CD4-positive, alpha-beta T cell treated with Interleukin-4 for 4 hours (primary cell): ENCODE results near the gene KISS1R.

ENCODE experiments used
- DNase-seq: peaks from one replicate; pipeline ENCODE4 v3.0.0-alpha.2; 2020

Gene KISS1R

DNA sequence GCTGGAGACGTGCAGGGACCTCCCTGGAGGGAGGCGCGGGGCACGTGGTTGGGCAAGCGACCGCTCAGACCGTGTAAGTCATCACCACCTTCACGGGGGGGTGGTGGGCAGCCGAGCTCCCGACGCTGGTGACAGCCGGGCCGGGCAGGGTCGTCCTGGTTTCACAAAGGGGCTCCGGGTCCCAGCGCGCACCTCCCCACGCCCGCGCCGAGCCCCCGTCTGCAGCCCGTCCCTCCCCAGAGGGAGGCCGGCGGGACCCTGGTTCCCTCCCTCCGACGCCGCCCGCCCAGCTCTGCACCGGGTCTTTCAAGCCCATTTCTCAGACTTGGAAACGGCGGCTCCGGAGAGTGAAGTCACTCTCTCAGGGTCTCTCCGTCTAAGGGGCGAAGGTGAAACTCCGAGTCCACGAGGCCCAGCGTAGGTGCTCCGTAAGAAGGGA lies 8.0 kb downstream of the KISS1R start:
- DNase-seq = peak; percentile 70

DNA sequence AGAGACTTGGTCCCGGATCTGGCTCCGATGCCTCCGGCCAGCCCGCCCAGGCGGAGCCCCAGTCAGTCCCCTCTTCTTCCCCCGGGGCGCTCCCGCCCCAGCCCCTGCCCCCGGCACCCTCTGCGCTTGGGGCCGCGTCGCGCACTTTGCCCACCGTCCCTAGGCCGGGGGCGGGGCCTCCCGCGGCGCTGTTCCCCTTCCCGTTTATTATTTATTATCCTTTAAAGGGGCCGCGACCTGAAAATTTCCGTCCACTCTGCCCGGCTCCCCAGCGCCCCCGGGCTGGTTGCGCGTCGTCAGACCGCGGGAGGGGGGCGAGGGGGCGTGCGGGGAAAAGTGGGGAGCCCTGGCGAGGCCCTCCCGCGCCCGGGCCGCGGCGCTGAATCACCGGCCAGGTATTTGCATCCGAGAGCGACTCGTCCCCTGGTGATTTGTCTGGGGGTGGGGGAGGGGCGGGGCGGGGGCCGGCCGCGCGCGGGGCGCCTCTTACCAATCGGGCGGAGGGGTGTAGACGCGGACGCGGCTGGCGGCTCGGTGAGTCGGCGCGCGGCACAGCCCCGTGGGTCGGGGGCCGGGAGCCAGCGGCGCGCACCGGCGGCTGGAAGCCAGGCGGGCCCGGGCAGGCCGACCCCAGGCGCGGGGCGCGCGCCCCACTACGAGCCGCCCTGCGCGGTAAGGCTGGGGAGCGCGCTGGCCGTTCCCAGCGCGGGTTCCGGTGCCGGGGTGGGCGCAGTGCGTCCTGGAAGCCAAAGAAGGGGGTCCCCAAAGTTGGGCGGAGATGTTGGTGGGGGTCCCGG lies 8.6 kb downstream of the KISS1R start, which contains the start of gene ARID3A:
Gene ARID3A (plus strand): TSS at position 510 of the 797 bp plus-strand sequence. CDS start 3,494 bp downstream, outside the sequence.
- DNase-seq = peak; percentile 69

DNA sequence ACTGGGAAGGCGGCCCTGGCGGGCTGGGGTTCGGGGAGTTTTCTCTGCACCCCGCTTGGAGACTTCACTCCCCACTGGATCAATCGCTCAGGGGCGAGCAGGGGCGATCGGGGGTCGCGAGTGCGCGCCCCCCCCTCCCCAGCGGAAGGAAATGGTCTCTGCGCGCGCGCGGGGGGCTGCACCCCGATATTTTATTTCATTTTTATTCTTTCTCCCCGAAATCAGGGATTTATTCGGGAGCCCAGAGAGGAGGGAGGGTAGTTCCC lies 9.1 kb downstream of the KISS1R start:
- DNase-seq = no peak

- peak; percentile 28 for DNase-seq
Measured at GRCh38 chr19:926589-927350, 9.6 kb downstream of the KISS1R start.

DNA sequence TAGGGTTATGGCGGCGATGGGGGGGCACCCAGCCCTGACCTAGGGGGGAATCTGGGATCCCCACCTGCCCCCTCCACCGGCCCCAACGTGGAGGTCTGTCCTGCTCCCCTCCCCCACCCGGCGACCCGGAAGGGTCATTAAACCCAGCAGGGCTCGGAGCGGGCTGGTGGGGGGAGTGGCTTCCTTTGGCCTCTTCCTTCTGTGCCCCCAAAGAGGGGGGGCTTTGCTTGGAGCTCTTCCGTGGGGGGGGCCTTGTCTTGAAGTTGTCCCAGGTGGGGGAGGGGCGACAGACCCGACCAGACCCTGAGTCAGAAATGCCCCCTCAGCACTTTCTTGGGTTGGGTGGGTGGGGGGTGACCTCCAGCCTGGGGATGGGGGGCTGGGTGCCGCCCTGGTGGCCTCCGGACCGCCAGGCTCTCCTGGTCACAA lies 10.2 kb downstream of the KISS1R start:
- no peak for DNase-seq

- DNase-seq = no peak
Measured at GRCh38 chr19:927780-928401, 10.8 kb downstream of the KISS1R start.

DNA sequence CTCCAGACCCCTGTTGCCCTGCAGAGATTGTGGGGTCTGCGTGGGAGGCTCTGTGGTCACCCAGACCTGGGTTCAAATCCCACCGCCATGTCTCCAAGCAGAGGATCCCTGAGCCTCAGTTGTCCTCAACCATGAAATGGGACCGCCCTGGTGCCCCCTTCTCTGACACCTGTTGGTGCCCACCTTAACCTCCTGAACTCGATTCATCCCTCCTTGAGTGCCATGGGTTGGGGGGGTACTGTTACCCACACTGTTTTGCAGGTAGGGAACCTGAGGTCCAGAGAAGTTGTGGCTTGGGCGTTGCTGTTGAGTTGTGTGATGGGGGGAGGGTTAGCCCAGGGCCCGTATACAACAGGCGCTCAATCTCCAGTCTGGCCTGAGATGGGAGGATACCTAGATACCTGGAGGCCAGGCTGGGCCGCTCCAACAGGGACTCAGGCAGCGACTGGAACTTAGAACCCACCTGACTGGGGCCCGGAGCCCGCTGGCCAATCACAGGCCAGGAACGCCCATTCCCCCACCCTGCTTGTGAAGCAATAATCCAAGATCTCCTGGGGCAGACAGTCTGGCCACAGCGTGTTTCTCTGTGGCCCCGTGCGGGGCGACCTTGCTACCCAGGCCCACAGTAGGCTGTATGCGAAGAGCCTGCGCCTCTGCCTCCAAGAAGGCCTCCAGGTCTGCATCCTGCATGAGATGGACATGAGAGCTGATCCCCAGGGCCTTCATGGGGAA lies 11.5 kb downstream of the KISS1R start:
- DNase-seq = no peak

DNA sequence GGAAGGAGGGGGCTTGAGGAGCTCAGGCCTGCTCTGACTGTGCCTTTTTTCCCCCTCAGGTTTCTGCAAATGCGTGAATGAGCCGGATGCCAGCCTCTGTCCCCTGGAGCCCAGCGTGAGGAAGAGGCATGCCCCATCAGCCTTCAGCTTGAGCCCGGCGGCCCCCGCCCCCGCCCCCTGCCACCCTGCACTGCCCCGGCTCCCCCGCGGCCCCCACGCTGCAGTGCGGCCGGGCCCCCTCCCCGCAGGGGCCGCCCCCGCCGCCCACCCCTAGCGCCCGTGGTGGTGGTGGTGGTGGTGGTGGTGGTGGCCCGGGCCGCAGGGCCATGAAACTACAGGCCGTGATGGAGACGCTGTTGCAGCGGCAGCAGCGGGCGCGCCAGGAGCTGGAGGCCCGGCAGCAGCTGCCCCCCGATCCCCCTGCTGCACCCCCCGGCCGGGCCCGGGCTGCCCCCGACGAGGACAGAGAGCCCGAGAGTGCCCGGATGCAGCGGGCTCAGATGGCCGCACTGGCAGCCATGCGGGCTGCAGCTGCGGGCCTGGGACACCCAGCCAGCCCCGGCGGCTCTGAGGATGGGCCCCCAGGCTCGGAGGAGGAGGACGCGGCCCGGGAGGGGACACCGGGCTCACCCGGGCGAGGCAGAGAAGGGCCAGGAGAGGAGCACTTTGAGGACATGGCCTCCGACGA lies 12.2 kb downstream of the KISS1R start:
- DNase-seq = no peak

GRCh38 chr19:929891-930258 lies 12.7 kb downstream of the KISS1R start:
- no peak for DNase-seq

GRCh38 chr19:931860-932647 lies 14.9 kb downstream of the KISS1R start:
- DNase-seq = no peak

- DNase-seq = peak; percentile 27
Measured at GRCh38 chr19:932648-933552, 15.8 kb downstream of the KISS1R start.

- no peak for DNase-seq
Measured at GRCh38 chr19:933553-933882, 16.4 kb downstream of the KISS1R start.

DNA sequence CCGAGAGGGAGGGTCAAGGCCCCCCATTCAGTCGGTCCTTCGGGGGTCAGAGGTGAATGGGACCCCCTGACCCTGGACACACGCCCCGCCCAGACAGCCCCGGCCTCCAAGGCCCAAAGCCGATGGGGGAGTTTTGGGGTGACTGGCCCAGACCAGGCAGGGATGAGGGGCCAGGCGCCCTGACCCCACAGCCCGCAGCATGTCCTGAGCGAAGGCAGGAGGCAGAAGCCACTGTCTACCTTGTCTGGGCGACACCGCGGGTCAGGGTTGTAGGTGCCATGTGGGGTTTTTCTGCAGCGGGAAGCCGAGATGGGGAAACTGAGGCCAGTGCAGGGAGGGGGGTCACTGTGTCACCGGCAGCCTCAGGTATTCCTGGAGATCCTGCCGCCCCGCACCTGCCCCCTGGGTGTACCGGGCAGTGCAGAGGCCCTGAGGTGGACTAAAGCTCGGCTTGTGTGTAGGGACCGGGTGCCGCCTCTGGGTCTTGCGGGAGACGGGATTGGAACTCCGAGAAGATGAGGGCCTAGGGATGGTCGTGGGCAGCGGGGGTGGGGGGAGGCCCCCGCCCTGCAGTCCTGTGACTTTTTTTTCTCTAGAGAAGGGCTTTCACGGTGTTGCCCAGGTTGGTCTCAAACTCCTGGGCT lies 17.2 kb downstream of the KISS1R start:
- DNase-seq = no peak

- DNase-seq = no peak
Measured at GRCh38 chr19:934865-935479, 17.8 kb downstream of the KISS1R start.

GRCh38 chr19:936175-936546 lies 19.0 kb downstream of the KISS1R start:
- DNase-seq = no peak

DNA sequence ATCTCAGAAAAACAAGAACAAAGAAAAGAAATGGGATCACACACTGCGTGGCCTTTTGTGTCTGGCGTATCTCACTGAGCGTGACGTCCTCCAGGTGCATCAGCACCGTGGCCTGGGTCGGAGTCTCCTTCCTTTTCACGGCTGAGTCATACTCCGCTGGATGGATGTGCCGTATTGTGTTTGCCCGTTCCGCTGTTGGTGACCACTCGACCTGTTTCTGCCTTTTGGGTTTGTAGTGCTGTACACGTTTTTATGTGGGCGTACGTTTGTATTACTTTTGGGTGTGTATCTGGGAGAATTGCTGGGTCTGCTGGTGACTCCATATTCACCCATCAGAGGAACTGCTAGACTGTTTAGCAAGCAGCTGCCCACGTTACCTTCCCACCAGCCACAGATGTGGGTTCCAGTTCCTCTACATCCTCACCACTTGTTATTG lies 20.1 kb downstream of the KISS1R start:
- peak; percentile 56 for DNase-seq

GRCh38 chr19:938233-938923 lies 21.2 kb downstream of the KISS1R start:
- no peak for DNase-seq

- DNase-seq = no peak
Measured at GRCh38 chr19:939439-939838, 22.3 kb downstream of the KISS1R start.

GRCh38 chr19:939922-940321 lies 22.8 kb downstream of the KISS1R start:
- no peak for DNase-seq
